OCI-LY3 (cell line): ENCODE measurements around the gene C20orf202.

ENCODE experiments used
- H2AFZ ChIP-seq: fragments of 200-600, 300-600 bp; shearing (Covaris generic); 2 replicates; pipeline ENCODE4 v1.6.0; 2014; ENCODE audit warnings: antibody characterized with exemption, low read depth, low read length
- H3K27ac ChIP-seq: fragments of 200-600, 300-600 bp; sonication (generic); 2 replicates; pipeline ENCODE4 v1.5.1; 2014; ENCODE audit warnings: mild to moderate bottlenecking, low read length, moderate library complexity, mixed read lengths
- H3K27me3 ChIP-seq: fragments of 200-600, 300-600 bp; sonication (generic); 2 replicates; pipeline ENCODE4 v1.6.1; 2014; ENCODE audit warnings: low read depth, low read length, mixed read lengths
- H3K36me3 ChIP-seq: fragments of 200-600, 300-600 bp; sonication (generic); replicated peaks from 2 replicates; pipeline ENCODE3; 2014; ENCODE audit warnings: low read depth, low read length, mixed read lengths
- H3K4me1 ChIP-seq: fragments of 300-600, 200-600 bp; sonication (generic); 2 replicates; pipeline ENCODE4 v1.6.1; 2014; ENCODE audit warnings: low read length, mixed read lengths
- H3K4me2 ChIP-seq: fragments of 200-600, 300-600 bp; sonication (generic); 2 replicates; pipeline ENCODE4 v1.6.1; 2014; ENCODE audit warnings: low read length, mixed read lengths
- H3K4me3 ChIP-seq: fragments of 300-600, 200-600 bp; sonication (generic); 2 replicates; pipeline ENCODE4 v1.5.1; 2014; ENCODE audit warnings: antibody characterized with exemption, mild to moderate bottlenecking, low read length, moderate library complexity
- H3K79me2 ChIP-seq: fragments of 300-600, 200-600 bp; shearing (Covaris generic); 2 replicates; pipeline ENCODE4 v1.6.1; 2014; ENCODE audit warnings: mild to moderate bottlenecking, low read length, mixed read lengths
- H3K9ac ChIP-seq: fragments of 300-600, 200-600 bp; shearing (Covaris generic); 2 replicates; pipeline ENCODE4 v1.6.0; 2014; ENCODE audit warnings: mild to moderate bottlenecking, low read length, moderate library complexity
- H3K9me3 ChIP-seq: fragments of 200-600, 300-600 bp; shearing (Covaris generic); 2 replicates; pipeline ENCODE4 v1.6.1; 2014; ENCODE audit warnings: low read length, mixed read lengths; ENCODE audit not compliant: insufficient read depth
- H4K20me1 ChIP-seq: fragments of 200-600, 300-600 bp; sonication (generic); 2 replicates; pipeline ENCODE4 v1.6.1; 2016; ENCODE audit warnings: low read length, mixed read lengths; ENCODE audit not compliant: insufficient read depth
- CTCF ChIP-seq: fragments of 200-600, 300-600 bp; sonication (generic); IDR thresholded peaks from 2 replicates; pipeline ENCODE4 v1.5.1; 2014; ENCODE audit warnings: antibody characterized with exemption, low read length, low read depth
- EZH2phosphoT487 ChIP-seq: fragments of 200-600 bp; shearing (Covaris generic); IDR thresholded peaks from 2 replicates; pipeline ENCODE4 v1.6.1; 2018; ENCODE audit warnings: antibody characterized with exemption, mixed run types, low read depth

C20orf202 gene

GRCh38 chr20:1209447-1210387, 6.5 kb downstream of the C20orf202 start:
- H3K27me3 ChIP-seq, result peaks cover 23% of the 10 kb centered on the region

DNA sequence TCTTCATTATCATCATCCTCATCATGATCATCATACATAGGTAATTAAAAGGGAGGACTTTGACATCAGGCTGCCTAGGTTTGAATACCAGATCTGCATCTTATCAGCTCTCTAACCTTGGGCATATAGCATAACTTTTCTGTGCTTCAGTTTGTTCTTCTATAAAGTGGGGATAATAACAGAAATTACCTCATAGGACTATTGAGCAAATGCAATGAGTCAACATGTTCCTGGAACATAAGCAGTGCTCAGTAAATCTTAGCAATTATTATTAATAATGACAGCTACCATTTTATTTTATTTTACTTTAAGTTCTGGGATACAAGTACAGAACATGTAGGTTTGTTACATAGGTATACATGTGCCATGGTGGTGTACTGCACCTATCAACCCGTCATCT, 7.2 kb downstream of the C20orf202 start:
- no peak overlapping the region for H3K27ac ChIP-seq
- H3K27me3 ChIP-seq, result peaks cover 23% of the 10 kb centered on the region
- H2AFZ ChIP-seq, result no peak overlapping the region
- H3K9ac ChIP-seq, result no peak overlapping the region
- H4K20me1 ChIP-seq, result no peaks in the 10 kb centered on the region
- no peaks in the 10 kb centered on the region for H3K9me3 ChIP-seq
- H3K36me3 ChIP-seq, result no peaks in the 10 kb centered on the region
- TF ChIP-seq EZH2phosphoT487 (no peak), CTCF (no peak)
- no peak overlapping the region for H3K4me3 ChIP-seq
- no peak overlapping the region for H3K4me2 ChIP-seq
- H3K79me2 ChIP-seq, result no peaks in the 10 kb centered on the region
- peaks cover 7% of the 10 kb centered on the region for H3K4me1 ChIP-seq

More at GRCh38 chr20:1209447-1210387, 6.5 kb downstream of the C20orf202 start:
- TF ChIP-seq CTCF, result peak; percentile 26; the same call in 1 of the 2 replicates
- TF ChIP-seq EZH2phosphoT487, result no peak
- Histone ChIP-seq H3K36me3 (no peaks in the 10 kb centered on the region), H3K79me2 (no peaks in the 10 kb centered on the region), H3K4me3 (no peak overlapping the region), H3K9ac (no peak overlapping the region), H3K9me3 (no peaks in the 10 kb centered on the region), H2AFZ (no peak overlapping the region), H3K27ac (no peak overlapping the region), H4K20me1 (no peaks in the 10 kb centered on the region), H3K4me1 (peaks cover 7% of the 10 kb centered on the region), H3K4me2 (no peak overlapping the region)

DNA sequence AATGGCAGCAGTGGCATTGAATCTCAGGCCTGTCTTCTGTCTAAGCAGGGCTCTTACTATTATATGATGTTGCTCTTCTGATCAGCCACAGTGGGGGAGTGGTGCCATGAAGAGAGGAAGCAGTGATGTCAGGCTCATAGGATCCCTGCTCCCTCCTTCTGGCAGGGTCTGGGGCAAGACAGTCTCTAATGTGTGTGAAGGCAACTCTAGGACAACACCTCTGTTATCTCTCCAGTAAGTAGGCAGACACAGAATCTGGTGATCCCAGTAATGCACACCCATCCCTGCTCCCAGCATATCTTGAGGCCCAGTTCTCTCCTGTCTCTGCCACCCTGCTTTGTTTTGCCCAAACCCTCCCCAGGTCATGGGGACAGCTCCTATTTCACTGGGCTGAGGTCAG, 8.8 kb downstream of the C20orf202 start:
- no peaks in the 10 kb centered on the region for H4K20me1 ChIP-seq
- H3K9ac ChIP-seq, result no peak overlapping the region
- H3K36me3 ChIP-seq, result no peaks in the 10 kb centered on the region
- H3K27ac ChIP-seq, result no peak overlapping the region
- H3K4me1 ChIP-seq, result peaks cover 7% of the 10 kb centered on the region
- H3K79me2 ChIP-seq, result no peaks in the 10 kb centered on the region
- H2AFZ ChIP-seq, result no peak overlapping the region
- H3K27me3 ChIP-seq, result peaks cover 23% of the 10 kb centered on the region
- H3K4me3 ChIP-seq, result no peak overlapping the region
- no peaks in the 10 kb centered on the region for H3K9me3 ChIP-seq
- no peak overlapping the region for H3K4me2 ChIP-seq
- TF ChIP-seq CTCF (no peak), EZH2phosphoT487 (no peak)

GRCh38 chr20:1212607-1213396, 9.5 kb downstream of the C20orf202 start:
- Histone ChIP-seq H2AFZ (peak overlapping the region; percentile 98), H3K4me1 (peaks cover 7% of the 10 kb centered on the region), H3K27ac (no peak overlapping the region), H4K20me1 (no peaks in the 10 kb centered on the region), H3K4me3 (peak overlapping the region; percentile 55), H3K4me2 (peak overlapping the region; percentile 79), H3K79me2 (no peaks in the 10 kb centered on the region), H3K9ac (peak overlapping the region; percentile 27; the same call in 1 of the 2 replicates), H3K27me3 (peaks cover 23% of the 10 kb centered on the region), H3K9me3 (no peaks in the 10 kb centered on the region), H3K36me3 (no peaks in the 10 kb centered on the region)
- TF ChIP-seq EZH2phosphoT487 (no peak), CTCF (peak; percentile 90)
